SKM-1 treated with dmso at 0.1 percent for 144 hours (cell line): ENCODE results near the gene ADAM22.
"Not testable (repeated sequence)": the region's sequence is repeated elsewhere in the genome, so short reads cannot be mapped to it uniquely, and the experiment has no call there.

Source experiments
- DNase-seq: peaks from one replicate; lab custom pipeline; 2025; ENCODE audit not compliant: unreplicated experiment; lab: John Stamatoyannopoulos, UW

The ADAM22 gene

DNA sequence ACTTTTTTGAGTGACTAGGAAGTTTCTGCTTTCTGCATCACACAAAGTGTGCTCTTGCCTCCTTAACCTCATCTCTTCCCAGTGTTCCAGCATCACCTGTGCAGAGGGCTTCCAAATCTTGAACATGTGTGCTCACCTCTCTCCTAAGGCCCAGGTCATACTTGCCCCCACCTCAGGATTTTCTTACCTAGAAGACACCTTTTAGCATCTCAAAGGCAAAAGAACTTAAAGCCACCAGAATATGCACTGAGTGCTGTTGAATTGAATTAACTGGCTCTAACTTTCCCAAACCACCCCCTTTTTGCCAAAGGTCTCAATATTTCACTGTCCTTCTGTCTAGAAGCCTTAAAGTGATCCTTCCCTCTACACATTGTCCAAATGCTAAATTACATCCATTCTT, 219.3 kb downstream of the ADAM22 start:
- DNase-seq = no peak

GRCh38 chr7:88155756-88156155, 221.7 kb downstream of the ADAM22 start:
- no peak for DNase-seq

DNA sequence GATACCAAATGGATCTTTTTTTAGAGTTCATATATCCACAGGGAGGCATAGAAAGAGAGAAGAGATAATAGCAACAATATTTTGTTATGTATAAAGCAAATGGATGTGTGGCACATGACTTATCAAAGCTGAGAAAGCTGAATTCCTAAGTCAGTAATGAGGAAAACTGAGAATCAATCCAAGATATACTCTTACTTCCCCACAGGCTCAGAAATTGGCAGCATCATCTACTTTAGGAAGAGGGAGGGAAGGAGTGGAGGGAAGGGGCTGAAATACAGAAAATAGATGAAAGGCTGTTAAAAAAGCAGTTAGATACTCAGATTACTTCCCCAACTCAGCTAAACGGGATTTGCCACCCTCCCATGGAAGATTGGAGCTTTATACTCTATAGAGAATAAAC, 222.3 kb downstream of the ADAM22 start:
- no peak for DNase-seq

- DNase-seq = not testable (repeated sequence)
Measured at GRCh38 chr7:88159741-88160140, 225.7 kb downstream of the ADAM22 start.

DNA sequence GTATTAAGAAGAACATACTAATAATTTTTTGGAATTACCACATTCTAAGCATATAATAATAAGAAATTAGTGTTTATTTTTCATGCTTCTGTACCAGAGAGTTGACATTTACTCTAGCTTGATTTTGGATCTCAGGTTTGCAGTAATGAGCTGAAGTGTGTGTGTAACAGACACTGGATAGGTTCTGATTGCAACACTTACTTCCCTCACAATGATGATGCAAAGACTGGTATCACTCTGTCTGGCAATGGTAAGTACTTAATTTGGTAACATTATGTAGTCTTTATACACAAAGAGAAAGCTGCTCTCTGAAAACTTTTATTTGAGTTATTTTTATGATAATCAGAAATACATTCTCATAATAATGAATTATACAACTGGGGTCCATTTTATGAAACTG, 231.6 kb downstream of the ADAM22 start:
- peak; percentile 55 for DNase-seq

DNA sequence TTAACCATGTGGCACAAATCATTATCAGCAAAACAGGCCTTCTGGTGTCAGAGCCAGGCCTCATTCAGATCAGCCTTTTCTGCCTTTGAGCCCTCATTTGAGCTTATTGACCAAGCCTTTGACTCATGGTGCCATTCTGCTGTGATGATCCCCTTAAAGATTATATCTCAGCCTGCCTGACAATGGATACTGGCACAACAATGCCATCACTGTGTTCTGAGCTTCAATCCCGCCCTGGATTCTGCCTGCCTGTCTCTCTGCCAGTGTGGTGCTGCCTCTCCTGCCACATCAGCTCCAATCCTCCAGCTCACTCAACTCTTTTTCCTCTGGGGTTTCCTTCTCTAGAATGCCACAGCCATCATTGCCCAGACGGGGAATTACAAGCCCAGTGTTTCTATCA, 233.2 kb downstream of the ADAM22 start:
- no peak for DNase-seq

GRCh38 chr7:88167721-88168120, 233.7 kb downstream of the ADAM22 start:
- no peak for DNase-seq

- DNase-seq = no peak
Measured at GRCh38 chr7:88169717-88170320, 235.8 kb downstream of the ADAM22 start.

GRCh38 chr7:88172842-88173241, 238.8 kb downstream of the ADAM22 start:
- DNase-seq = no peak

DNA sequence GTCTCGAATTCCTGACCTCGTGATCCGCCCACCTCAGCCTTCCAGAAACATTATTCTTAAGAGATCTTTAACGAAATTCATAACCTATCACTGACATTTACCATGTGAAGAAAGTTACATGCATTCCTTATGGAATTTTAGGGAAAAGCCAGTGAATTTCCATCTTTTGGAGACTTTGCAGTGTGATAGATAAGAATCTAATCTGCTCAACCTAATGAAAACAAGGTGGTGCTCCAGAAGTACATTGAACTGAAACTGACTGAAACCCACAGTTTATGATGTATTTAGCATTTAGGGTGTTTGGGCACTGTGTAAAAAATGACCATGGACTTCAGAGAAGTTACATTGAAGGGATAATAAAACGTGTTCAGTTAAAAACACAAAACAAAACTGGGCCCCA, 242.1 kb downstream of the ADAM22 start:
- DNase-seq = no peak

GRCh38 chr7:88183051-88183450, 249.0 kb downstream of the ADAM22 start:
- no peak for DNase-seq

GRCh38 chr7:88184848-88185304, 250.8 kb downstream of the ADAM22 start:
- DNase-seq = no peak

DNA sequence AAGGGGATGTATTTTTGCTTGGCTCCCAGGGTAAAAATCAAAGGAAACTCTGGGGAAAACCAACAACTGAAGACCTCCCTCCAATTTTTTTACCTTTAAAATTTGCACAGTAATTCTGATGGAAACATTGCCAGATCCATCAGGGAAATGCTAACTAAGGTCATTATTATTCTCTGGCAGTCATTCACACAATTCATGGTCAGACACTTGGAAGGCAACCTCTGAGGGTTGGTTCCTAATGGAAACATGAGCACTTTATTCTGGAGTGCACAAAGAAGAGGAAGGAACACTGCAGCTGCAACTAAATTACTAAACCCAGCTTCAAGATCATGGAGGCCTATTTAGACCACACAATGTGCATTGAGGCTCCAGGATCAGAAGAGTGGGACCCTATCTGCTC, 251.6 kb downstream of the ADAM22 start:
- no peak for DNase-seq

DNA sequence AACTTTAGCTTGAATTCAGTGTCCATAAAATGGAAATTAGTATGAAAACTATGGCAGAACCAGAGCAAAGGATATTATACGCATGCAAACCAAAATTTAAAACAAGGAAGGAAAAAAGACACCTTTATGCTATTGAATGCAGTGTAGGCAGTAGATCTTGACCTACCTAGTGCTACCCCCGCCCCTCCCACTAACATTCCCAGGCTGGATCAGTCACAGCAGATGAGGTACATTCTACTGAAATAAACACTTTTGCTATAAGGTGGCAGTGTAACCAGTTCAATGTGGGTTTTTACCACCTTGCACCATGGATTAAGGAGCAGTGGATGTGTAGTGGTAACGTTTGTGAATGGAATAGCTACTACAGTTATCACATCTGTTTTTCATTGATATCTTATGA, 257.9 kb downstream of the ADAM22 start:
- DNase-seq = no peak

- DNase-seq = no peak
Measured at GRCh38 chr7:88200261-88200660, 266.2 kb downstream of the ADAM22 start.

DNA sequence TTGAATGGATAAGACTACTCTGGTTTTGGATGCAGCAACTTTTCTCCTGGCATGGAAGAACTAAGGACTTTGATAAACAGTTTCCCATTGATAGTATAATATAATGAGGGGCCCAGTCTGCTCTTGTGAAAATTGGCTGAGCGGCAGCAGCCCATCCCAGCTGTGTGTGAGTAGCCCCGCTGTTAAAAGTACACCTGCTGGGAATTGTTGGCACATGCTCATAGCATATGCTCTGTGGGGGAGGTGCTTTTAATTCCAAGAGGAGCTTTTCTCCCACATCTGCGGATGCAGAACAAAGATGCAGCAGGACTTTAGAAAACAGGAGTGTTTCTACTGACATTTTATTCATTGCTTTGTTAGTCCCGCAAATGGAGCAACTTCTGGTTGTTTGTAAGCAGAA, 266.7 kb downstream of the ADAM22 start:
- no peak for DNase-seq

DNA sequence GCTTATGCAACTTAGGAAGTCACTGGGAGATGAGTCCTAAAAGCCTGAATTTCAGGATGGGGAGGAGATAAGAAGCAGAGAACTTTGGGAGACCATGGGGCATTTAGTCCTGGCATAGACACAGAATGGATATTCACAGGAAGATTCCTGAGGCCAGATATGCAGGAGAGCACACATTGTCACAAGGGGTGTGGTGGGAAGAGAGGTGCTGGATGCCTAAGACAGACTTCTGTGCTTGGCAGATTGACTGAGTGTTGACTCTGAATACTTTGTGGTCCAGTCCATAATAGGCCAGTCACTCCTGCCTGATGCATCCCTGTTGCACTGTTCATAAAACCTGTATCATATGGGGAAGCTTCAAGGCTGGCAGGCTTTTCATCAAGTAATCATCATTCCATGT, 267.3 kb downstream of the ADAM22 start:
- no peak for DNase-seq

GRCh38 chr7:88202278-88202677, 268.2 kb downstream of the ADAM22 start:
- no peak for DNase-seq

DNA sequence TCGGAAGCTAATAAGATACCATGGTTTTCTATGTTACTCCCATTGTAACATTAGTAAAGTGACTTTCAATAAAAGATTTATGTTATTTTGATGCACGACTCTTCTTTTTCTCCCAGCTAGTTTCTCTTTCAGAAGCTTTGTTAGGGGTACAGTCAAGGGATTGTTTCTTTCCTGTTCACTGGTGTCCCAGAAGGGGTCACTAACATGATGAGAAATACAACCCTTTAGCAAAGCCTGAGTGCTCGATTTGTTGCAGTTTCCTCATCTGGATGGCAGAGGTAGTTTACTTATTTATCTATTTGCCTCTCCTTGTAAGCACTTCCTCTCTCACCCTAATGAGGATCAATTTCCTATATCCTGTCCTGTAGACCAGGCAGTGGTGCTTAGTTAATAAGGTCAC, 268.7 kb downstream of the ADAM22 start:
- DNase-seq = no peak

DNA sequence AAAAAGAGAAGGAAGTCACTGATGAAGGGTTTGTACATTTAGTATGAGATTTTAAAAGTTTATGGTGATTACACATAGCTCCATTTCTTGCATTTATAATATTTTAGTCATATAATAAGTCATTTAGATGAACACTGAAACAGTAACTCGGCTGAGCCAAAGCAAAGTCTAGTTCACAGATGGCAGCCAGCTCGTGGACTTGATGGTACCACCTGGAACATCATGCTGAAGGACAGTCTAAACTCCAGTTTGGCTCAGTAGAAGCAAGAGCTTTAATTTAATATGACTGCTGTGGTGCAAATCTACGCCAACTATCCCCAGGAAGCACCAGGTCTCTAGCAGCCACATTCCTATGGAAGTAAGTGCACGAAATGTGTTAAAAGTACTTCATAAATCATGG, 269.4 kb downstream of the ADAM22 start:
- no peak for DNase-seq

GRCh38 chr7:88204525-88205110, 270.6 kb downstream of the ADAM22 start:
- no peak for DNase-seq

GRCh38 chr7:88205179-88205578, 271.1 kb downstream of the ADAM22 start:
- no peak for DNase-seq

- no peak for DNase-seq
Measured at GRCh38 chr7:88206254-88206653, 272.2 kb downstream of the ADAM22 start.
